GM13977 (cell line): ENCODE results near the gene NBPF14.
"Not testable (repeated sequence)": the region's sequence is repeated elsewhere in the genome, so short reads cannot be mapped to it uniquely, and the experiment has no call there.

ENCODE experiments used
- DNase-seq: peaks from one replicate; pipeline ENCODE4 v3.0.0; 2012; ENCODE audit warnings: low spot score
- in situ Hi-C: fragments of 300-500 bp; cut with MboI; formaldehyde crosslinking; loops from one replicate; pipeline ENCODE4 v1.12.0; 2022; ENCODE audit warnings: low sequenced_read_pairs, low pct_unique_long_range_greater_than_20kb, mixed read lengths, inconsistent platforms; ENCODE audit not compliant: unreplicated experiment

NBPF14 gene

DNA sequence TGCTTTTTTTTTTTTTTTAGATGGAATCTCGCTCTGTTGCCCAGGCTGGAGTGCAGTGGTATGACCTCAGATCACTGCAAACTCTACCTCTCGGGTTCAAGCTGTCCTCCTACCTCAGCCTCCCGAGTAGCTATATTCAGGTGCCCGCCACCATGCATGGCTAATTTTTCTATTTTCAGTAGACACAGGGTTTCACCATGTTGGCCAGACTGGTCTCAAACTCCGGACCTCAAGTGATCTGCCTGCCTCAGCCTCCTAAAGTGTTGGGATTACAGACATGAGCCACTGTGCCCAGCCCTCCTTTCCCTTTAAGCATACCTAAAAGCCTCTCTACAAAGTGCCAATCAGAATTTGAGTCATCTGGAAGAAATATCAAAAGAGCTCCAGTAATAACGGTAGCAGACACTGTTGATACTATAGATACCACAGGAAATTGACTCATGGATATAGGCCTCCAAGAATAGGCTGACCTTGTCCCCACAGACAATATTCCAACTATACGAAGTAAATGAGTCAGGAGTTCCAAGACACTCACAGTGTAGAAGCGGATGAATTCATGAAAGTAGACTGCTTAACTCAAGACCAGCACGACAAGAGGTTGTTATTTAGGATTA is 83.1 kb downstream of the NBPF14 start:
- DNase-seq, in situ Hi-C loops: not testable (repeated sequence)

DNA sequence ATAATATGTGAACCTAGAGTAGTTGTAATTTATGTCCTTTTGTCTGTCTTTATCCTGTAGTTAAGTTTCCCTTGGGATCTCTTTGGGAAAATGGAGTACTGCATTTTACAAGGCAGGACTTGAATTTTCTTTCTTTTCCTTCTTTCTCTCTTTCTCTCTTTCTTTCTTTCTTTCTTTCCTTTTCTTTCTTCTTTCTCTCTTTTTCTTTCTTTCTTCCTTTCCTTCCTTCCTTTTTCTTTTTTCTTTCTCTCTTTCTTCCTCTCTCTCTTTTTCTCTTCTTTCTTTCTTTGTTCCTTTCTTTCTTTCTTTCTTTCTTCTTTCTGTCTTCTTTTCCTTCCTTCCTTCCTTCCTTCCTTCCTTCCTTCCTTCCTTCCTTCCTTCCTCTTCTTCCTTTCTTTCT is 101.9 kb downstream of the NBPF14 start:
- in situ Hi-C loops, DNase-seq: not testable (repeated sequence)

DNA sequence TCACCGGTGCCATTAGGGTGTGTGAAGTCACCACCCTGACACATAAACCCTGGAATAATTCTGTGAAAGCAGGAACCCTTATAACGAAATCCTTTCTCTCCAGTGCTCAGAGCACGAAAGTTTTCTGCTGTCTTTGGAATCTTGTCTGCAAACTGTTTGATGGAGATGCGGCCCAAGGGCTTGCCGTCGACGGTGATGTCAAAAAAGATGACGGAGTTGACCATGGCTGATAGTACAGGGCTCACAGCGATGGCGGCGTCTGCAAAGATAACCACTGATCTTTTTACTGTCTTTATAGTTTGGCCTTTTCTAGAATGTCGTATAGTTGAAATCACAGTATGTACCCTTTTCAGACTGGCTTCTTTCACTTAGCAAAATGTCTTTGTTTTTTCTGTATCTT is 112.8 kb downstream of the NBPF14 start, which contains the start of gene PPIAL4G:
Gene PPIAL4G, minus strand, starts transcription at position 274 of the 400 bp plus-strand sequence. Its CDS starts 50 bp downstream, at position 224.
- in situ Hi-C loops, DNase-seq: not testable (repeated sequence)
